Adrenal gland (tissue), 12 donors: ENCODE data around the gene ALKAL2. TPM values are rescaled to one million over a fixed set of nuclear protein-coding genes. Genes with fewer than 3 reads are reported as not detected.

Source experiments
- DNase-seq, 7 donors: peaks; one replicate each; pipeline ENCODE4 v3.0.0-alpha.2; 2019 to 2020
- H3K27ac ChIP-seq, 5 donors: fragments of 200-600 bp; sonication (generic) in 4 of 5; 1 replicate in 3 of 5; 2 replicates in 2 of 5; pipeline versions ENCODE4 v1.5.1 to v1.8.0; 2016 to 2020; ENCODE audit warnings: mild to moderate bottlenecking in 1 of 5
- H3K27me3 ChIP-seq: fragments of 200-600 bp; 2 replicates; pipeline ENCODE4 v1.8.0; 2021
- H3K36me3 ChIP-seq, 2 donors: fragments of 200-600 bp; replicated peaks in 1 of 2; 1 replicate in 1 of 2; 2 replicates in 1 of 2; pipeline versions ENCODE4 v1.5.1 to v1.8.0; 2018 to 2022
- H3K4me1 ChIP-seq, 2 donors: fragments of 200-600 bp; replicated peaks in 1 of 2; 1 replicate in 1 of 2; 2 replicates in 1 of 2; pipeline versions ENCODE4 v1.5.1 to v1.8.0; 2018 to 2021
- H3K4me3 ChIP-seq, 4 donors: fragments of 200-600 bp; sonication (generic) in 3 of 4; one replicate each; pipeline ENCODE4 v1.5.1; 2016 to 2018
- H3K9me3 ChIP-seq, 3 donors: fragments of 200-600 bp; sonication (generic) in 1 of 3; replicated peaks in 1 of 3; 1 replicate in 2 of 3; 2 replicates in 1 of 3; pipeline versions ENCODE4 v1.5.1 to v1.8.0; 2016 to 2021
- CTCF ChIP-seq, 6 experiments: fragments of 450-650 bp in 4 of 6; fragments of 200-600 bp in 2 of 6; sonication (generic) in 1 of 6; IDR thresholded peaks; 1 replicate in 5 of 6; 2 replicates in 1 of 6; pipeline versions ENCODE4 v1.5.1 to v1.8.0; 2016 to 2021; ENCODE audit warnings: antibody characterized with exemption in 6 of 6, mild to moderate bottlenecking in 2 of 6, moderate library complexity in 1 of 6
- POLR2A ChIP-seq, 2 donors: fragments of 450-650 bp; IDR thresholded peaks; one replicate each; pipeline ENCODE4 v1.6.1; 2017; ENCODE audit warnings: antibody characterized with exemption in 2 of 2, mild to moderate bottlenecking in 2 of 2, moderate library complexity in 1 of 2
- WGBS, 4 donors: extraction: QIAGEN DNeasy Blood & Tissue Kit in 2 of 4; methylation state at CpG; one replicate each; pipeline versions ENCODE4 v1.1.5 to v1.1.7; 2013 to 2017; 5-methylcytosine and 5-hydroxymethylcytosine counted together
- intact Hi-C, 2 donors: fragments of 100-400 bp; cut with DNase I; formaldehyde crosslinking; loops; one replicate each; pipeline versions ENCODE4 v1.14.1 to v1.15.0; 2022 to 2023
- polyA plus RNA-seq, 3 donors: library from polyadenylated mRNA; stranded (reverse); fragments of 200-250 nt in 2 of 3; fragments of 350-450 nt in 1 of 3; fragmentation: Illumina TruSeq in 1 of 3; extraction: RNeasy Lipid Tissue Mini Kit (QIAGEN cat#74804) in 1 of 3; gene quantifications; one replicate each; pipeline ENCODE4 v1.2.3, GENCODE V29; 2013 to 2014
- total RNA-seq, 9 donors: library from RNA; depleted of rRNA in 4 of 9; stranded (reverse); fragments of >200 nt in 4 of 9; fragments of 120-200 nt in 1 of 9; fragmentation: NEBNext Ultra II Directional in 1 of 9; extraction: Animal tissue kit (Norgen Biotek cat#: 25700) in 1 of 9; gene quantifications; one replicate each; pipeline versions ENCODE4 v1.1.0 to v1.2.4, GENCODE V29; 2013 to 2023
- donor health status: healthy with polysubstance abuse.
- donor health status: Bipolar disorder and iron deficiency.
- donor health status: DM: yes; HTN: yes; CAD: no.
- donor health status: DM: no; HTN: no; CAD: no.
- donor health status: DM: no; HTN: no; CAD: no.
- donor health status: DM: yes; HTN: yes; CAD: no.

Gene ALKAL2
- total and polyA plus RNA-seq, 12 donors = 40.3 to 316 (median 141) TPM

GRCh38 chr2:283996-284794 lies 3.7 kb downstream of the ALKAL2 start:
- DNase-seq = no peak
- intact Hi-C loops = no loop called here
- 65 to 77% (median 71%) methylated on average over 4 of the region's 4 CpGs for WGBS, 4 donors

GRCh38 chr2:282371-283263 lies 5.3 kb downstream of the ALKAL2 start:
- H3K36me3 ChIP-seq = peaks cover 0 to 59% of the 10 kb centered on the region in 2 donors
- WGBS, 4 donors = 87 to 93% (median 91%) methylated on average over 12 of the region's 12 CpGs

More at GRCh38 chr2:283996-284794, 3.7 kb downstream of the ALKAL2 start:
- H3K4me1 ChIP-seq = peaks cover 44 to 73% of the 10 kb centered on the region in 2 donors
- H3K4me3 ChIP-seq = no peak overlapping the region
- H3K27me3 ChIP-seq = peaks cover 5% of the 10 kb centered on the region
- peak overlapping the region in 4 of 5 donors; percentile 17 to 97 (median 82) for H3K27ac ChIP-seq
- H3K36me3 ChIP-seq = peaks cover 0 to 46% of the 10 kb centered on the region in 2 donors
- H3K9me3 ChIP-seq = no peaks in the 10 kb centered on the region
- TF ChIP-seq POLR2A (IDR thresholded peaks at IDR 0.05) (no peak), CTCF (IDR thresholded peaks at IDR 0.05) (no peak)

DNA sequence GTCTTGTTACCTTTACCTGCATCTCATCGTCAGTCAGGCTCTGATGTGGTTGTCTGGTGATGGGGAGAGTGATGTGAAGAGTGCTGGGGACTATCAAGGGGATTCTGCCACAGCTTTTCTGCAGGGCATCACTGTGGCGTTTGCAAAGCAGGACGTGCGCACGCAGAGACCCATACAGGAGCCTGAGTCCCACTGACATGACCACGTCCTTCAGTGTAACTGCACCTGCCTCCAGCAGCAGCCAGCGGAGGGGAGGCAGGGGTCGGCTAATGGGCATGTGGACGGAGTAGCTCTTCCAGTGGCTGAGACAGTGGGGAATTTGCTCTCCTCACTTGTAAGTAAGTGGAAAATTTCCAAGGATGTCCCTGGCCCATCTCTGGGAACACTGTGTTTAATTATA lies 6.5 kb downstream of the ALKAL2 start:
- H3K4me1 ChIP-seq = peaks cover 41 to 66% of the 10 kb centered on the region in 2 donors
- no peak overlapping the region for H3K4me3 ChIP-seq
- TF ChIP-seq POLR2A (IDR thresholded peaks at IDR 0.05) (no peak), CTCF (IDR thresholded peaks at IDR 0.05) (no peak)
- H3K9me3 ChIP-seq = no peaks in the 10 kb centered on the region
- H3K27me3 ChIP-seq = no peaks in the 10 kb centered on the region
- DNase-seq = no peak
- intact Hi-C loops = no loop called here
- 77 to 93% (median 85%) methylated on average over 4 to 9 of the region's 9 CpGs for WGBS, 4 donors
- peak overlapping the region; percentile 43 to 95 (median 77) for H3K27ac ChIP-seq
- H3K36me3 ChIP-seq = peaks cover 0 to 66% of the 10 kb centered on the region in 2 donors

More at GRCh38 chr2:282371-283263, 5.3 kb downstream of the ALKAL2 start:
- intact Hi-C loops = no loop called here
- Histone ChIP-seq H3K4me1 (peaks cover 44 to 73% of the 10 kb centered on the region in 2 donors), H3K4me3 (no peak overlapping the region), H3K27ac (peak overlapping the region in 3 of 5 donors; percentile 33 to 95 (median 69)), H3K9me3 (no peaks in the 10 kb centered on the region), H3K27me3 (no peaks in the 10 kb centered on the region)
- TF ChIP-seq CTCF (IDR thresholded peaks at IDR 0.05) (no peak), POLR2A (IDR thresholded peaks at IDR 0.05) (no peak)
- DNase-seq = no peak

GRCh38 chr2:280650-281110 lies 7.2 kb downstream of the ALKAL2 start:
- Histone ChIP-seq H3K4me1 (peaks cover 34 to 59% of the 10 kb centered on the region in 2 donors), H3K27me3 (no peaks in the 10 kb centered on the region), H3K4me3 (no peak overlapping the region), H3K27ac (peak overlapping the region; percentile 43 to 95 (median 77)), H3K9me3 (no peaks in the 10 kb centered on the region), H3K36me3 (peaks cover 0 to 66% of the 10 kb centered on the region in 2 donors)
- TF ChIP-seq POLR2A (IDR thresholded peaks at IDR 0.05) = peak in 1 of 2 donors; percentile 33
- peak in 1 of 6 experiments; percentile 14 for TF ChIP-seq CTCF (IDR thresholded peaks at IDR 0.05)
- intact Hi-C loops = no loop called here
- DNase-seq = peak in 6 of 7 donors; percentile 44 to 69 (median 58)
- 44 to 48% (median 46%) methylated on average over 5 to 7 of the region's 7 CpGs for WGBS, 4 donors
